Colon (tissue), 2 donors: Measurements from ENCODE around the gene NPPC.
"Not testable (repeated sequence)": the region's sequence is repeated elsewhere in the genome, so short reads cannot be mapped to it uniquely, and the experiment has no call there.

ENCODE experiments used
- FAIRE-seq: peaks from 2 replicates; lab custom pipeline; 2012; peaks lifted over from hg19 to GRCh38; lab: Jason Lieb, UNC
- donor health status: control.
- donor health status: control.

The NPPC gene, protein sequence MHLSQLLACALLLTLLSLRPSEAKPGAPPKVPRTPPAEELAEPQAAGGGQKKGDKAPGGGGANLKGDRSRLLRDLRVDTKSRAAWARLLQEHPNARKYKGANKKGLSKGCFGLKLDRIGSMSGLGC

DNA sequence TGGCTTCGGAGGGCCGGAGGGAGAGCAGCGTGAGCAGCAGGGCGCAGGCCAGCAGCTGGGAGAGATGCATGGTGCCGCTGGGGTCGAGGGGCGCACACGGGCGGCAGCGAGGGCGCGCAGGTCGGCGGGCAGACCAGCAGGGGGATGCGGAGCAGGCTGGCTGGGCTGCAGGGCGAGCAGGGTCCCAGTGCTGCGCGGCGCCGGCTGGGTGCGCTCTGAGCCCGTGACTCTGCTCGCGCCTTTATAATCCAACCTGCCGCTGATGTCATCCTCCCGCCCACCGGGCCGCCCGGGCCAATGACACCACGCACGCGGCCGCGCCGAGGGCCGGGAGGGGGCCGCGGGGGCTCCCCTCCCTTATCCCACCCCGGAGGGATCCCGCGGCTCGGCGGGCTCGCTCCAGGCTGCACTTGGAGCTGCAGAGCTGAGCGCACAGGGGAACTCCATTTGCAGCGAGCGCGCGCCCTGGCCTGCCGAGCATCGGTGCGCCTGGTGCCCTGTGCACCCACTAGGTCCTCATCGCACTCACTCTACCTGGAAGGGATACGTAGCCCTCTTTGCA is at the start of gene NPPC:
NPPC (minus strand) TSS at position 217 of the 562 bp plus-strand sequence; CDS start at position 70, 147 bp downstream.
- no peak for FAIRE-seq

DNA sequence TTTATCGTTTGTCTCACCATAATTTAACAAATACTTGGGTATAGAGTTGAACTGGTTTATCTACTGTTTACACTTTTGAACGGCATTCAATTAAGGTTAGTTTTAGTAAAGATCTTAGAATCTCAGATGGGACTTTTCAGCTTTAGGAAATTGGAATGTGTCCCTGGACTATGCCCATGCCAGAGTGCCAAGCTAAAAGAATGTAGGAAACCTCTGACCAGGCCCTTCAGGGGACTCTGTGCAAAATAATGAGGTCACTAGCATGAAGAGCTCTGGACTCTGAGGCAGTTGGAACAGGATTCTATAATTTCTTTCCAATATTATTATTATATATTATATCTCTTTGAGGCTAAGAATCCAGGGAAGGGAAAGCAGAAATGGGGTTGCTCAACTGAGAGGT is 48.8 kb upstream of the NPPC start:
- no peak for FAIRE-seq

- FAIRE-seq = no peak
Measured at GRCh38 chr2:231970461-231970860, 44.3 kb upstream of the NPPC start.

DNA sequence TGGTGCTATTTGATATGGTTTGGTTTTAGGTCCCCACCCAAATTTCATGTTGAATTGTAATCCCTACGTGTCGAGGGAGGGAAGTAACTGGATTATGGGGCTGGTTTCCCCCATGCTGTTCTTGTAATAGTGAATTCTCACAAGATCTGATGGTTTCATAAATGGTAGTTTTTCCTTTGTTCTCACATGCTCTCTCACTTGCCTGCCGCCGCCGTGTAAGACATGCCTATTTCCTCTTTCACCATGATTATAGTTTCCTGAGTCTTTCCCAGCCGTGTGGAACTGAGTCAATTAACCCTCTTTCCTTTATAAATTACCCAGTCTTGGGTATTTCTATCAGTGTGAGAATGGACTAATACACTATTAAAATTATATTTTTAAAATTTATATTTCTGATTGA is 42.6 kb upstream of the NPPC start:
- FAIRE-seq = no peak

GRCh38 chr2:231966886-231967285 is 40.7 kb upstream of the NPPC start:
- no peak for FAIRE-seq

- FAIRE-seq = no peak
Measured at GRCh38 chr2:231965102-231965501, 38.9 kb upstream of the NPPC start.

- FAIRE-seq = no peak
Measured at GRCh38 chr2:231961349-231962166, 35.4 kb upstream of the NPPC start, which contains the start of gene DIS3L2. Gene DIS3L2, plus strand, starts transcription at chr2:231961713. Its CDS starts 53,215 bp downstream, at chr2:232014928.

DNA sequence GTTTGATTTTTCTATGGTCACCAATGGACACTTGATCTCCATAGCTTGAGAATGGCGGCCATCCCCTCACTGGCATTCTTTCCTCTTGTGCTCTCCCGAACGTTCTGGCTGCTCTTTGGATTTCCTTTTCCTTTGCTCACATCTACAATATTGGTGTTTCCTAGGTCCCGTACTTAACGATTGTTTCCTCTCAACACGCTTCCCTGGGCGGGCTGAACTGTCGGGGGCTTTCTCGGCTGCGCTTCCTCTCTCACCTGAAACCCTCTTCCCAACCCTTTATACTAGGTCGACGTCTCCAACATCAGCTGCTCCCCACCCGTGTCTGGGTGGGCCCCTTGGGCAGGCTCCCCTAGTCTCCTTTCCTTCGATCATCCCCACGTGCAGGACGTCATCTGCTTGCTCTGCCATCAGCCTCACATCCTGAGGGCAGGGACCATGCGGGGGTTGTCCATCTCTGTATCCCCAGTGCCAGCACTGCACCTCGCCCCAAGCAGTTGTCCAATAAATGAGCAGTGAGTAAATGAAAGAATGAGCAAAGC is 34.7 kb upstream of the NPPC start:
- FAIRE-seq = no peak

GRCh38 chr2:231957913-231958763 is 31.9 kb upstream of the NPPC start:
- no peak for FAIRE-seq

GRCh38 chr2:231955758-231956472 is 29.7 kb upstream of the NPPC start:
- no peak for FAIRE-seq

DNA sequence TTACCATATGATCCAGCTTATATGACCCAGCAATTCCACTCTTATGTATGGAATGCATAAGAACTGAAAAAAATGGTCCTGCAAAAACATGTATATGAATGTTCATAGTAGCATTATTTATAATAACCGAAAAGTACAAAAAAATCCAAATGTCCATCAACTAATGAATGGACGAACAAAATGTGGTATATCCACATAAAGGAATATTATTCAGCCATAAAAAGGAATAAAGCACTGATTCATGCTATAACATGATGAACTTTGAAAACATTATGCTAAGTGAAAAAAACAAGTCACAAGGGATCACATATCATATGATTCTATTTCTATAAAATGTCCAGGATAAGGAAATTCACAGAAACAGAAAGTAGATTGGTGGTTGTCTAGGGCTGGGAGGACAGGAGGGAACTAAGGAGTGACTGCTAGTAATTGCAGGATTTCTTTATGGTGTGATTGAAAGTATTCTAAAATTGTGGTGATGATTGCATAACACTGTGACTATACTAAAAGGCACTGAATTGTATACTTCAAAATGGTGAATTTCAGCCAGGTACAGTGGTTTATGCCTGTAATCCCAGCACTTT is 25.3 kb upstream of the NPPC start:
- no peak for FAIRE-seq

DNA sequence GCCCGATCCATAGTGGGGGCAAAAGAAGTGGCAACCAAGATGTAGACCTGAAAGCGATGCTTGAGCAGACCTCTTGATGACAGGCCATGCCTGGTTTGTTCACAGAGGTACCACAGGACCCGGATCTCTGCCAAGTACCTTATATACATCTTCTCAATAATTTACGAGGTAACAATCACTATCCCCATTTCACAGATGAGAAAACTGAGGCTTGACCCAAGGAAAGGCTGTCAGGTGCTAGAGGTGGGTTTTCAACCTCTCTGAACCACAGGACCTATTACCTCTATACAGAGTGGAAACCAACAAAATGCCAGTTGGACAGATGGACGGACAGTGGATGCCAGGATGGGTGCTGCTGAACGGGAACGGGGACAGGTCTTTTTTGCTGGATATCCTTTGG is 21.5 kb upstream of the NPPC start:
- no peak for FAIRE-seq

DNA sequence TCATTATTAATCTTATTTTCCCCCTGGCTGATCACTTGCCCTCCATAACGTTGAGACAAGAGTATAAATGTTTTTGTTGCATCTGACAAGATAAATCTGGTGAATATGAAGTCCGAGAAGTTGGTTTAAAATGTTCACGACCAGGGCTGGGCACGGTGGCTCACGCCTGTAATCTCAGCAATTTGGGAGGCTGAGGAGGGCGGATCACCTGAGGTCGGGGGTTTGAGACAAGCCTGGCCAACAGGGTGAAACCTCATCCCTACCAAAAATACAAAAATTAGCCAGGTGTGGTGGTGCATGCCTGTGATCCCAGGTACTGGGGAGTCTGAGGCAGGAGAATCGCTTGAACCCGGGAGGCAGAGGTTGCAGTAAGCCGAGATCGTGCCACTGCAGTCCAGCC is 20.9 kb upstream of the NPPC start:
- not testable (repeated sequence) for FAIRE-seq

GRCh38 chr2:231946241-231946814 is 20.1 kb upstream of the NPPC start:
- FAIRE-seq = no peak

DNA sequence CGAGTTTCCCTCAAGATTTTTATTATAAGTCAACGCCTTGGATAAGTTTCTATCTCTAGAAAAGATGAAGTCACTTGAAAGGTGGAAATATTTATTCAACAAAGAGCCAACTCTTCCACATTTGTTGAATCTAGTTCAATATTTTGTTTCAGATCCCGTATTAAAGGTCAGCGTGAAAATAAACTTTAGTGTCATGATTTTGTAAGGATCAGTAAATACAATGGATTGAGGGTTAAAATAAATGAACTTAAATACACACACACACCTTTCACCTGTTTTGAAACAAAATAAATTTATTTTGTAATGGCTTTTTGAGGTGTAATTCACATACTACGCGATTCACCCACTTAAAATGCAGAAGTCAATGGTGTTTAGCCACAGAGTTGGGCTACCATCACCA is 16.0 kb upstream of the NPPC start:
- FAIRE-seq = no peak

DNA sequence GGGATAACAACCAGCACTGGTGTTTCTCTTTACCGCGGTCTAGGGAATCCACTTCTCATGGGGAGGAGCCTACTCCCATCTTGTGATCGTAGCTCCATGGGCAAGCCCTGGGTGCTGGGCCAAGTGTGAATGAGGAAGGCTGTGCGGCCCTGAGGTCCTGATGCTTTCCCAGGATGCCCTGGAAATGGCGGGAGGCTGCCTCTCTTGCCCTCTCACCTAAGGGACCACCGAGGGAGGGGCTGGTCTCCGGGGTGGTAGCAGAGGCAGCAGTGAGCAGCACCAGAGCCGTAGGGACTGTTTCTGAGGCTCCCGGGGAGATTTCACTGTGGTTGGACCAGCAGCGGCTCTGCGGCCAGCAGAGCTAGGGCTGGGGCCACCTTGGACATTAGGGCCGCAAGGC is 15.5 kb upstream of the NPPC start:
- FAIRE-seq = no peak

- no peak for FAIRE-seq
Measured at GRCh38 chr2:231940795-231941194, 14.6 kb upstream of the NPPC start.

DNA sequence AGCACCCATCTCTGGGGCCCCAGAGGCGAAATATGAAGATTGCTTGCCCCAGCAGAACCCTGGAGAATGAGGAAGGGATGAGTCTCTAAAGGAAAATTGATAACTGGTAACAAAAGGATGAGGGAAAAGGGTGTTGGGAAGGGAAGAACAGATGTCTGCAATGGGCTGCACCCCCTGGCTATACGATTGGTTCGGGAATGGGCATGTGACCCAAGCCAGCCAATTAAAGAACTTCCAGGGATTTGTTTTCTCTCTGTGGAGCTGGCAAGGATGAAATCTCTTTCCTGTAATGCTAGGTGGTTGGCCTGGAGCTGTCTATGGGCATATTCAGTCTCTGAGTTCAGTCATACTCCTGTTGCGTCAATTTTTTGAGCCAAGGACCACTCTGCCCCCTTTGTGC is 12.8 kb upstream of the NPPC start:
- no peak for FAIRE-seq

DNA sequence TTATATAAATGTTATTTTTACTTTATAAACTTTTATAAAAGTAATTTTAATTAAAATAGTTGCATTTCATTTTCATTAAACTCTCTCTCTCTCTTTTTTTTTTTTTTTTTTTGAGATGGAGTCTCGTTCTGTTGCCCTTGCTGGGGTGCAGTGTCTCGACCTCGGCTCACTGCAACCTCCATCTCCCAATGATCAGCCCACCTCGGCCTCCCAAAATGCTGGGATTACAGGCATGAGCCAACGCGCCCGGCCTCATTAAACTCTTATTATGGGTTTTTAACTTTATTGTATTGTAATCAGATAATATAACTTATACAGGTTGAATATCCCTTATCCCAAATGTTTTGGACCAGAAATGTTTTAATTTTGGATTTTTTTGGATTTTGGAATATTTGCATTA is 10.9 kb upstream of the NPPC start:
- FAIRE-seq = no peak

DNA sequence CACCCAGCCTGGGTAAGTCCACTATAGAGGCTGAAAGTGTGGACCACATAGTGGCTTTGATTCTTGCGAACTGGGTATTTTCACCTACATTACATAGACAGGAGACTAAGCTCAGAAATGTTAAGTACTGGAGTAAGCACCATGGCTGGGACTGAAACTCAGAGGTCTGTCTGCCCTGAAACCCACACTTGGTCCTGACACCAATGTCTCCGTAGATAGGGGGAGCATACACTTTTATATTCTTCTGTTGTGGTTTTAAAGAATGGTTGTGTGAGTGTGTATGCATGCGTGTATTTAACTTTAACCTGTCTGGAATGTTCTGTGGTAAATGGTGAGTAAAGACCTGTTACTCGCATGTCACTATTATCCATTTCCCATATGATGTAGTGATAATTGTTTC is 10.3 kb upstream of the NPPC start:
- FAIRE-seq = no peak

DNA sequence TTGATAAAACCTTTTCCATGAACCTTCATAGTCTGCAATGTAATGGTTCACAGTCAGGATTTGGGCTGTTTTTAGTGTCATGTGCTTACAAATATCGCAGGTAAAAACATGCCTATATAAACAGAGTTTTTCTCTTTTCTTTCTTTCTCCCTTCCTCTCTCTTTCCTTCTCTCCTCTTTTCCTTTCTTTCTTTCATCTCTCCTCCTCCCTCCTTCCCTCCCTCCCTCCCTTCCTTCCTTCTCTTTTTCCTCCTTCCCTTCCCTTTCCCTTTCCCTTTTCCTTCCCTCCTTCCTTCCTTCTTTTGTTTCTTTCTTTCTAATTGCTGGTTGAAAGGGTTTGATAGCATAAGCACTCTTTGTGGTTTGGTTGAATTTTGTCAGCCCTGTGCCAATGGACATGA is 9.6 kb upstream of the NPPC start:
- FAIRE-seq = no peak
